ENCODE measurements around the gene CTIF.

DNA sequence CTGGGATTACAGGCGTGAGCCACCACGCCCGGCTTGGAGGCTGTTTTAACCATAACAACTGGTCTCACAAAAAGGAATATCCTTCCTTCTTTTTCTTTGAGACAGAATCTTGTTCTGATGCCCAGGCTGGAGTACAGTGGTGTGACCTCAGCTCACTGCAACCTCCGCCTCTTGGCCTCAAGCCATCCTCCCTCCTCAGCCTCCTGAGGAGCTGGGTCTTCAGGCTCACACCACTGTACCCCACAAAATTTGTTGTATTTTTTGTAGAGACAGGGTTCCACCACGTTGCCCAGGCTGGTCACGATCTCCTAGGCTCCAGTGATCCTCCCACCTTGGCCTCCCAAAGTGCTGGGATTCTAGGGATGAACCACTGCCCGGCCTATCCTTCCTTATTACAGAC lies 21.7 kb downstream of the CTIF start:
- TF ChIP-seq, protein P1, sequence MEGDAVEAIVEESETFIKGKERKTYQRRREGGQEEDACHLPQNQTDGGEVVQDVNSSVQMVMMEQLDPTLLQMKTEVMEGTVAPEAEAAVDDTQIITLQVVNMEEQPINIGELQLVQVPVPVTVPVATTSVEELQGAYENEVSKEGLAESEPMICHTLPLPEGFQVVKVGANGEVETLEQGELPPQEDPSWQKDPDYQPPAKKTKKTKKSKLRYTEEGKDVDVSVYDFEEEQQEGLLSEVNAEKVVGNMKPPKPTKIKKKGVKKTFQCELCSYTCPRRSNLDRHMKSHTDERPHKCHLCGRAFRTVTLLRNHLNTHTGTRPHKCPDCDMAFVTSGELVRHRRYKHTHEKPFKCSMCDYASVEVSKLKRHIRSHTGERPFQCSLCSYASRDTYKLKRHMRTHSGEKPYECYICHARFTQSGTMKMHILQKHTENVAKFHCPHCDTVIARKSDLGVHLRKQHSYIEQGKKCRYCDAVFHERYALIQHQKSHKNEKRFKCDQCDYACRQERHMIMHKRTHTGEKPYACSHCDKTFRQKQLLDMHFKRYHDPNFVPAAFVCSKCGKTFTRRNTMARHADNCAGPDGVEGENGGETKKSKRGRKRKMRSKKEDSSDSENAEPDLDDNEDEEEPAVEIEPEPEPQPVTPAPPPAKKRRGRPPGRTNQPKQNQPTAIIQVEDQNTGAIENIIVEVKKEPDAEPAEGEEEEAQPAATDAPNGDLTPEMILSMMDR (IDR thresholded peaks at IDR 0.05), result no peak
- TF ChIP-seq POLR2AphosphoS5 (IDR thresholded peaks at IDR 0.05; ENCODE audit: insufficient read depth in 1 of 2, low read depth in 1 of 2) (no peak), POLR2A (IDR thresholded peaks at IDR 0.05) (no peak)
